T47D (cell line): ENCODE results near the gene SUPT20H.
"Not testable (repeated sequence)": the region's sequence is repeated elsewhere in the genome, so short reads cannot be mapped to it uniquely, and the experiment has no call there.

ENCODE experiments used
- DNase-seq, 2 experiments: peaks; one replicate each; pipeline versions ENCODE4 v3.0.0 to v3.0.0-alpha.2; 2011 to 2012; ENCODE audit warnings: low read depth in 1 of 2, low spot score in 1 of 2
- JUND ChIP-seq: IDR thresholded peaks from 2 replicates; pipeline ENCODE4 v1.6.1; 2012; ENCODE audit warnings: low read depth
- in situ Hi-C: cut with HindIII; loops from 2 replicates; pipeline ENCODE4 v1.10.0; 2016; ENCODE audit warnings: low sequenced_read_pairs, low pct_unique_long_range_greater_than_20kb

Gene SUPT20H

DNA sequence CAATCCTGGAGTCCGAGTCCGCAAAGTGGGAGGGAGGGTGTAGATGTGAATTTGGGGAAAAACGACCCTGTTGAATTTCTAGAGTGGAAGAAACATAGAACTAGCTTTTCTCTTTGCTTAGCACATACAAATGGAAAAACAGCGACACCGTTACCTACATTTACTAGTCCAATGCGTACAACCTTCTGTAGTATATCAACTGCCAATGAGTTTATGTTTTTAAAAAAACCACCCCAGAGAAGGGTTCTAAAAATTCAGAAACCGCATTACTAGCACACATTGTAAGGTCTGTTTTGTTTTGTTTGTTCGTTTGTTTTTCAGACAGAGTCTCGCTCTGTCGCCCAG lies 332 bp upstream of the SUPT20H start:
- TF ChIP-seq JUND: no peak
- in situ Hi-C loops: no loop called here
- DNase-seq: no peak

- in situ Hi-C loops, DNase-seq: not testable (repeated sequence)
Observed at GRCh38 chr13:37056228-37056627, 3.3 kb downstream of the SUPT20H start.

DNA sequence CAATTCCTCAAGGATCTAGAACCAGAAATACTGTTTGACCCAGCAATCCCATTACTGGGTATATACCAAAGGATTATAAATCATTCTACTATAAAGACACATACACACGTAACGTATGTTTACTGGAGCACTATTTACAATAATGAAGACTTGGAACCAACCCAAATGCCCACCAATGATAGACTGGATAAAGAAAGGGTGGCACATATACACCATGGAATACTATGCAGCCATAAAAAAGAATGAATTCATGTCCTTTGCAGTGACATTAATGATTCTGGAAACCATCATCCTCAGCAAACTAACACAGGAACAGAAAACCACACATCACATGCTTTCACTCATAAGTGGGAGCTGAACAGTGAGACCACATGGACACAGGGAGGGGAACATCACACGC lies 6.4 kb downstream of the SUPT20H start:
- in situ Hi-C loops, DNase-seq: not testable (repeated sequence)

DNA sequence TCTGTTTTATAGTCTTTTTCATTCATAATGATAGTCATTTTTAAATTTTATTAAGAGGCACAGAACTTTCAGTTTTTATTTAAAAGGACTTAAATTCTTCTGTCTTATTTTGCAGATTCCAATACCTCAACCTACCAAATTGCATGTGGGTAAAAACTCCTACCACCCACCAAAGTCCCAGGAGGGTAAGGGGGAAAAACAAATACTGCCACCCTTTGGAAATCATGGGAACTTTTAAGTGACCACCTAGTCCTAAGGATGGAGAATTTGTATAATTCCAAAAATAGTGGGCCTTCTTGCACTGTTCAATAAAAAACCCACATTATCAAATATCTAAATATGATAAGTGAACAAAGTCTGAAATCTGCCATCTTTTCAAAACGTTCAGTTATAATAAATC lies 9.7 kb downstream of the SUPT20H start:
- DNase-seq: no peak
- in situ Hi-C loops: no loop called here
- TF ChIP-seq JUND: no peak

DNA sequence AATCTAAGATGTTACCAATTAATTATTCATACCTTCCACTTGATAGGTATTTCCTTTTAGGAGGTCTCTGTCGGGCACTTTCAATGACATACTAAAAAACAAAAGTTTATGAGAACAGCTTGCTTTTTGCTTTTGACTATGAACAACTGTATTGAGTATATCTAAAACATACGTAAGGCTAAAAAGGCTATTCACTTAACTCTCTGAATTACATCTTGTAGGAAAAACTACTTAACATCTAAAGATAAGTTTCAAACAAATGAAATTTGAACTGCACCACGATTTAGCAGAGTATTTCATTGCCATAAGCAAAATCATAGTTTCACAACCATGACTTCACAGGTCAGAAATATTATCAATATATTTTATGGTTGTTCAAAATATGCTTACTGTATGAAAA lies 11.6 kb downstream of the SUPT20H start:
- no peak for TF ChIP-seq JUND
- no peak for DNase-seq
- in situ Hi-C loops: no loop called here

GRCh38 chr13:37047032-37047431 lies 12.5 kb downstream of the SUPT20H start:
- in situ Hi-C loops: no loop called here
- no peak for DNase-seq
- no peak for TF ChIP-seq JUND

DNA sequence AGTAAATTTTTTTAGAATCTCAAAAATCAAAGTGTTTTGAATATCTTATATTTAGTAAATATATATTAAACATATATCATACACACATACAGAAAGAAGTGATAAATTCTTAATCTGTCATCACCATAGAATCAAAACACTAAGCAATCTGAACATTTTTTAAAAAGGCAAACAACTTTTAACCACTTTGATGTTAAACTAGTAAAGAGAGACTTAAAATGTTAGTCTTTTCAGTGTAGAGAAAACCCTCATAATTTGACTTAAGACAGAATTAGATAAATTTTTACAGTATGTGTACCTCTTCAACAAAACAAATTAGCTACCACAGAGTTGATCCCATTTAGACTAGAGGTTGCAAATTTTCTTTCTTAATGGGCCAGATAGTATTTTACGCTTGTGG lies 13.4 kb downstream of the SUPT20H start:
- in situ Hi-C loops: no loop called here
- DNase-seq: no peak
- TF ChIP-seq JUND: no peak

GRCh38 chr13:37040789-37041188 lies 18.7 kb downstream of the SUPT20H start:
- in situ Hi-C loops: no loop called here
- no peak for TF ChIP-seq JUND
- DNase-seq: no peak

GRCh38 chr13:37039896-37040295 lies 19.6 kb downstream of the SUPT20H start:
- no peak for DNase-seq
- in situ Hi-C loops: no loop called here
- no peak for TF ChIP-seq JUND

DNA sequence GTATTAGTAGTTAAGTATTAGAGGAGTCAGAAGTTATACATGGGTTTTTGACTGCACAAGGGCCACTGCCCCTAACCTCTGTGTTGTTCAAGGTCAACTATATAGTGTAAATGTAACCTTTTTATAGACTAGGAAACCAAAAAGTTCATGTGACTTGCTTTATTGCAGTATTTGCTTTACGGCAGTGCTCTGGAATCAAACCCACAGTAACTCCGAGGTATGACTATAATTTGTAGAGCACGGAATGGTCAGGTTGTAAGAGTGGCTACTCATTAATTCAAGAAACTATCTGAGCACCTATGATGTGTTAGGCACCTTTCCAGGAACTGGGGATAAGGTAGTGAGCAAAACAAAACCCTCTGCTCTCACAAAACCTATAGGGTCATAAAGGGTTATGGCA lies 22.2 kb downstream of the SUPT20H start:
- in situ Hi-C loops: no loop called here
- TF ChIP-seq JUND: no peak
- no peak for DNase-seq

DNA sequence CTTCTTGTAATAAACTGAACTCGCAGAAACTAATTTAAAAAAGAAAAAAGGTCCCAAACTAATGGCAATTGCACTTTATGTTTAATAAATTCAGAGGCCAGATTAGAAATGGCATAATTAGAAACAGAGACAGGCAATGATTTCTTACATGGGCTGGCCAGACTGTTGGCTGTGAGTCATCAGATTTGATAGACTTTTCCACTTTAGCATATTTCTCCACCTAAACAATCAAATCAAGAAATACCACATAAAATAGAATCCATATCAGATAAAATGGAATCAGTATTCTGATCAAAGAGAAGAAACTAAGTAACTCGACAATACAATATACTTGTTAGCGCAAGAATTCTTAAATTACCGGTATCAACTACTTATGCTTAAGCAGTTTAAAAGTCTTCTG lies 29.9 kb downstream of the SUPT20H start:
- in situ Hi-C loops: no loop called here
- no peak for TF ChIP-seq JUND
- no peak for DNase-seq

DNA sequence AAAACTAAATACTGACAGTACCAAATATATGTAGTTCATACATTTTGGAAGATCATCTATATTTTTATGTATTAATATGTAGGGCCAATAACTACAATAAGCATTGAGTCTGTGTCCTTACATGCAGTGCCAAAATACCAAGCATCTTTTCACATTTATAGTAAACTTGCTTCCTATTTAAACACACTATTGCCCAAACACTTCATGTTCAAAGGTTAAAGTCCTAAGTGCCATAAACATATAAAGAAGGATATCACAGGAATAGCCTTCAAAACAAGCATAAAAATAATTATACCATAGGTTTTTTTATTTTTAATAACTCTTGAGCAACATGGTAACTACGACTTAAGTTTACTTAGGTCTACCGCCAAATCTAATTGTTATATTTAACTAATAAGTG lies 31.8 kb downstream of the SUPT20H start:
- in situ Hi-C loops: no loop called here

DNA sequence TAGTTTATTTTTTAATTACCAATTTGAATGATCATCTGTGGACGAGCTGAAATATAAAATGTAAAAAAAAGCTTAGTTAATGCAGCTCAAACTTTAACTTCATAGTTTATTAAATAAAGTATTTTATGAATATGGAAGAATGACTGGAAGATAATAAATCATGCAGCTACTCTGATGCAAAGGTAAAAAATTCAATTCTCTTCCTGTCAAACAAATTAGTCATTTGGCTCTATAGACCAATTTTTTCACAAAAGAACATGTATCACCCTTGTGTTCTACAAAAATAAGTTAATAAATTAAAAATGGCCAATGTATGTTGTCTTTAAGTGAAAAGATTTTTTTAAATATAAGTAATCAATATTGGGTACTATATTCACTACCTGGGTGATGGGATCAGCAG lies 32.7 kb downstream of the SUPT20H start:
- no peak for DNase-seq
- TF ChIP-seq JUND: no peak
- in situ Hi-C loops: no loop called here

More for the DNA sequence above, 31.8 kb downstream of the SUPT20H start:
- DNase-seq: no peak
- TF ChIP-seq JUND: no peak

DNA sequence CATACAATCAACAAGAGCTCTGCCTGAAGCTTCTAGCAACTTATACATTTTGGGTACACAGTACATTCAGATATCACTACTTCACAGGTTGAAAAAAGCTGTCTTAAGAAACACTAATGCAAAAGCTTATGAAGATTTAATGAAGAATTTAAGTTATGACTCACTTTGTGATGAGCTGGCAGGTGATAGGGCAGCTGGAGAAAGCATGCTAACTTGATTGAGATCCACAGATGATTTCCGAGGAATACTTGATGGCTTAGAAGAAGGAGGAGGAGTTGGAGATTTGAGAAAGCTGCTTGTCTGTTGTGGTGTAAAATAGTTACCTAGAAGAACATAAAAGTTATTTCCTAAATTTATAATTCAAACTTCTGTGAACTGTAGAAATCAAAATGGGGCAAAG lies 35.6 kb downstream of the SUPT20H start:
- DNase-seq: no peak
- no peak for TF ChIP-seq JUND
- in situ Hi-C loops: no loop called here

DNA sequence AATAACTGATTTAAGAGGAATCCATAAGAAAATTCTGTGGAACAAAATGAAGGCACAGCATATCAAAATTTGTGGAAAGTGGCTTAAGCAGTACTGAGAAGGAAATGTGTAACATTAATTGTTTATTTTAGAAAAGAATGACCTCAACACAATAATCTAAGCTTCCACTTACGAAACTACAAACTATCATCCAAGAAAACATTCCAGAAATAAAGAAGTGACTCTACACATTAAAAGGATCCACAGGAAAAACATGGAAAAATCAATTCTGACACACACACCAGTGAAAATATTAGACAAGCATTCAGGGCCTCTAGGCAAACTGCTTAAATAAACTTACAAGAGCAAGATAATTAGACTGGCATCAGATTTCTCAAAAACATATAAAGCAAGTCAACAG lies 44.9 kb downstream of the SUPT20H start:
- no peak for TF ChIP-seq JUND
- in situ Hi-C loops: no loop called here
- no peak for DNase-seq
